C4-2B (cell line): ENCODE data around the gene HOXB13.

ENCODE experiments used
- ZFX ChIP-seq: fragments of 450-650 bp; IDR thresholded peaks from 2 replicates; pipeline ENCODE4 v1.6.1; 2017
- TF ChIP-seq, protein P1 (sequence below): fragments of 450-650 bp; conservative IDR thresholded peaks from 2 replicates; pipeline ENCODE4 v1.5.1; 2017; ENCODE audit warnings: mild to moderate bottlenecking

DNA sequence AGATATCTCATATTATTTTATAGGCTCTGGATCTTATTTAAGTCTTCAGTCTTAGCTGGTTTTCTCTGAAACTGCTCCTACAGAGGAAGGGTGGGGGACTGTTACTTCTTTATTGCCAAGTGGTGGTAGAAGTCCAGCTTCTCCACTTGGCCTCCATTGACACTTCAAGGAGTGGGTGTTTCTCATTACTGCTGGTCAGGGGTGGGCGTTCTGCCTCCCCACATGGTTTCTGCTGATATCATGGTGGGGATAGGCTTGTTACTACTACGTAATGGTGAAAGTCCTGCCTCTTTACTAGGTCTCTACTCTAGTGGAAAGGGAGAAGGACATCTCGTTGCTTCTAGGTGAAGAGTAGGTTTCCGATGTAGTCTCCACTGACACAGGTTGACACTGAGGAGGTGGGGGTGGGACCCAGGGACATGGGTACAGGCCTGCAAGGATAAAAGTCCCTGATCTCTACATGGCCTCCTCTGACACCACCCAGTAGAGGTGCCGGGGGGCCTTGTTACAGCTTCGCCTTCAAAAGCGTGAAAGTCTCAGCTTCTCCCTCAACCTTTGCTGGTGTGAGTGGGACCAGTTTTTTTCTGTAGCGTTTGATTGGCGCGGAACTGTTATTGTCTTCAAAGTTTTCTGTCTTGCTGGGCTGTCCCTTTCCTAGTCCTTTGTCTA lies 26.6 kb downstream of the HOXB13 start:
- TF ChIP-seq, protein P1, sequence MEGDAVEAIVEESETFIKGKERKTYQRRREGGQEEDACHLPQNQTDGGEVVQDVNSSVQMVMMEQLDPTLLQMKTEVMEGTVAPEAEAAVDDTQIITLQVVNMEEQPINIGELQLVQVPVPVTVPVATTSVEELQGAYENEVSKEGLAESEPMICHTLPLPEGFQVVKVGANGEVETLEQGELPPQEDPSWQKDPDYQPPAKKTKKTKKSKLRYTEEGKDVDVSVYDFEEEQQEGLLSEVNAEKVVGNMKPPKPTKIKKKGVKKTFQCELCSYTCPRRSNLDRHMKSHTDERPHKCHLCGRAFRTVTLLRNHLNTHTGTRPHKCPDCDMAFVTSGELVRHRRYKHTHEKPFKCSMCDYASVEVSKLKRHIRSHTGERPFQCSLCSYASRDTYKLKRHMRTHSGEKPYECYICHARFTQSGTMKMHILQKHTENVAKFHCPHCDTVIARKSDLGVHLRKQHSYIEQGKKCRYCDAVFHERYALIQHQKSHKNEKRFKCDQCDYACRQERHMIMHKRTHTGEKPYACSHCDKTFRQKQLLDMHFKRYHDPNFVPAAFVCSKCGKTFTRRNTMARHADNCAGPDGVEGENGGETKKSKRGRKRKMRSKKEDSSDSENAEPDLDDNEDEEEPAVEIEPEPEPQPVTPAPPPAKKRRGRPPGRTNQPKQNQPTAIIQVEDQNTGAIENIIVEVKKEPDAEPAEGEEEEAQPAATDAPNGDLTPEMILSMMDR = no peak
- TF ChIP-seq ZFX = no peak
